GM18951 (cell line): ENCODE measurements around the gene HBD.

ENCODE experiments used
- POLR2A ChIP-seq: IDR thresholded peaks from 4 replicates; pipeline ENCODE4 v1.6.1; 2011; ENCODE audit warnings: mild to moderate bottlenecking; ENCODE audit not compliant: insufficient read length, insufficient read depth; ENCODE audit errors: extremely low read depth
- in situ Hi-C: fragments of 300-500 bp; cut with MboI; formaldehyde crosslinking; loops from one replicate; pipeline ENCODE4 v1.12.0; 2022; ENCODE audit warnings: low sequenced_read_pairs, mixed read lengths, inconsistent platforms; ENCODE audit not compliant: unreplicated experiment

The HBD gene

DNA sequence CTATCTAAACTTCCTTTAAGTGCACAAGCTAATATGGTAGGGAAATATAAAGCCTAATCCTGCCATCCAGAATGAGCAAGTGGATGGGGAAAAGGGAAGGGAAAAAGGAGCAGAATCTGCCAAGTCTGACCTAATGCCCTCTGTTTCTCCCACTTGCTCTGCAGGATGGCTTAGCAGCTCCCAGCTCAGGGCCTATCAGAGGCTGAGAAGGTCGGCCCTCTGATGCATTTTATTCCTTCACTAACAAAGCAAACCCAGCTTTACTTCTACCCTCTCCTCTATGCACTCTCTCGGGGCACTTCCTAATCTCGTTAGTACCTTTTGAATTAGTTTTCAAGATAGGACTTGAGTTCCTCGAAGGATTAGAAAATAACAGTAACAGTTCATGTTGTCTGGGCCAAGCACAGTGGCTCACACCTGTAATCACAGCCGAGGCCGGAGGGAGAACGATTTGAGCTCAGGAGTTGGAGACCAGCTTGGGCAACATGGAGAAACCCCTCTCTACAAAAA, 23.9 kb downstream of the HBD start:
- TF ChIP-seq POLR2A: no peak
- in situ Hi-C loops: no loop called here

DNA sequence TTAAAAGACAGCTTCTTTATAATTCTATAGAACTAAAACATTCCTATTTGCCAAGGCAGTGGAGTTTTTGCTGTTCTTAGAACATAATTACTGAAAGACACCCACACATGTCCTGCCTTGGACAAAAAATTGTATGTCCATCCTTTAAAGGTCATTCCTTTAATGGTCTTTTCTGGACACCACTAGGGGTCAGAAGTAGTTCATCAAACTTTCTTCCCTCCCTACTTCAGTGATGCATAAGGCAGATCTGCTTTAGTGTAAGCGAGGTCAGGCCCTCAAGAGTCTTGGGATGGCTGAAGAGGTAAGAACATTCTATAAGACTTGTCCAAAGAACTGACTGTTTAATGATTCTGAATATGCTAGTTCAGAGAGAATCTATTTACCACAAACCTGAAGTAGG, 29.5 kb downstream of the HBD start:
- no peak for TF ChIP-seq POLR2A
- in situ Hi-C loops: loop anchor here (10.0 kb wide), 1 partner anchor 160 kb away; no protein-coding TSS in a partner anchor

DNA sequence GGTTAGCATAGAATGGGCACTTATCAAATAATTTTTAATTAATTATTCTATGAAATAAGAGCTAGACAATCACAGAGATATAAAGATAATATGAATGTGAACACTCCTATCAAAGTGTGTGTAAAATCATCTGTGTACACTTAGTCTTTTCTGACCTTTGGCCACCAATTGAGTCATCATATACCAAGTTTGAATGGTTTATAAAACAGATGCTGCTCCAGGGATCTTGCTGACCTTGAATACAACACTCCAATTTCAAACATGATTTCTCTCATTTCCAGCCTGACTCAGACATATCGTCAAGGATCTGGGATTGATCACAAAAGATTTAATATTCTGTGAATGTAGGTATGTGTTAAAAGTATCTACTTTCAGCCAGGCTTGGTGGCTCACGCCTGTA, 30.9 kb downstream of the HBD start:
- no peak for TF ChIP-seq POLR2A
- in situ Hi-C loops: loop anchor here (10.0 kb wide), 1 partner anchor 161 kb away; no protein-coding TSS in a partner anchor

DNA sequence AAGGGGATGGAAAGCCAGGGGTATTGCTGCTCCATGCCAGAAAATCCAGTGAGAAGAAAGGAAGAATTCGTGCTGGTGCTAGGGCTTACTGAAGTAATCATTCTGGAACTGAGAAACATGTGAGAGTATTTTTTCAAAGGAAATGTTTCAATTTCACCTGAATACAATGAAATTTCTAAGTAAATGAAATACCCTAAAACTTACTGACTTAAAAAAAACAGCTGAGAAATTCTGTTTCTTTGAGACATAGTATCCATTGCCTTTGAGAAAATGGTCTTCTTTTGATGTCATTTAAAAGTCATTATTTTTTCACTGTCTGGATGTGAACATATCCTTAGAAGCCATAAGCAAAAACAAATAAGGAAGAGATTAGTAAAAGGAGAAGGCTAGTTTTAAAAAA, 33.7 kb downstream of the HBD start, which contains the start of gene OR51V1:
Gene OR51V1, minus strand, starts transcription at position 101 of the 400 bp plus-strand sequence. Its CDS starts 0 bp downstream, at position 101.
- in situ Hi-C loops: loop anchor here (10.0 kb wide), 1 partner anchor 164 kb away; no protein-coding TSS in a partner anchor
- no peak for TF ChIP-seq POLR2A

- in situ Hi-C loops: no loop called here
- no peak for TF ChIP-seq POLR2A
Observed at GRCh38 chr11:5198285-5198684, 36.0 kb downstream of the HBD start.

GRCh38 chr11:5197536-5197935, 36.7 kb downstream of the HBD start:
- in situ Hi-C loops: no loop called here
- no peak for TF ChIP-seq POLR2A

DNA sequence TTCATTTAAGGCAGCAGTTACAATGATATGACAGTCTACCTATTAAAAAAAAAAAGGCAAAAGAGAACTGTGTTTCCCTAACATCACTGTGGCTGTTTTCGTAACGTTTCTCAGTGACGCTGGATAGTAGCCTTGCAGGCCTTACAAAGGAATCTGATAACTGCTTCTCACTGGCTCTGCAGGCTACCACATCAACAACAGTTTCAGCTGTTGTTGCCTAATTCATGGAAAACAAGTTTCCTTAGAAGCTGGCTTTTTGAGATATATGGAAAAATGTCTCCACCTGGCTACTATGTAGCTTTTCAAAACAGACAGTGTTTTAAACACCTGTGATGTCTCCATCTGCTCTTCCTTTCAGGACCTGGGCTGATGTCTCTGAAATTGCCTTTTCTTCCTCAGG, 37.6 kb downstream of the HBD start:
- in situ Hi-C loops: no loop called here
- no peak for TF ChIP-seq POLR2A

- in situ Hi-C loops: no loop called here
- TF ChIP-seq POLR2A: no peak
Observed at GRCh38 chr11:5196067-5196466, 38.2 kb downstream of the HBD start.

DNA sequence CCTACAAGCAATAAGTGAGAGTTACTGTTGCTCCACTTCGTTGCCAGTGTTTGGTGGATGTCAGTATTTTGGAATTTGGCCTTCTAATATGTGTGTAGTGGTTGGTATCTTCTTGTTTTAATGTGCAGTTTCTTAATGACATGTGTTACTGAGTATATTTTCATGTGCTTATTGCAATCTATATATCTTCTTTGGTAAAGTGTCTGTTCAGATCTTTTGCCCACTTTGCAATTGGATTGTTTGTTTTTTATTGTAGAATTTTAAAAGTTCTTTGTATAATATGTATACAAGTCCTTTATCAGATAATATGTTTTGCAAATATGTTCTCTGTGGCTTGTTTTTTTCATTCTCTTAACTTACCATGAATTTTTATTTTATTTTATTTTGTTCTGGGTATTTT, 41.5 kb downstream of the HBD start:
- no peak for TF ChIP-seq POLR2A
- in situ Hi-C loops: no loop called here

GRCh38 chr11:5188201-5188600, 46.1 kb downstream of the HBD start:
- in situ Hi-C loops: no loop called here
- TF ChIP-seq POLR2A: no peak
